Stimulated activated CD8-positive, alpha-beta memory T cell treated with anti-CD3 and anti-CD28 coated beads, Interleukin-2, amount 100 ng/mL, for 1 hour (primary cell): ENCODE results near the gene CACNB4.

Experiments used
- DNase-seq, 2 donors: peaks; one replicate each; pipeline ENCODE4 v3.0.0-alpha.2; 2020; ENCODE audit warnings: low read depth in 2 of 2

The CACNB4 gene

DNA sequence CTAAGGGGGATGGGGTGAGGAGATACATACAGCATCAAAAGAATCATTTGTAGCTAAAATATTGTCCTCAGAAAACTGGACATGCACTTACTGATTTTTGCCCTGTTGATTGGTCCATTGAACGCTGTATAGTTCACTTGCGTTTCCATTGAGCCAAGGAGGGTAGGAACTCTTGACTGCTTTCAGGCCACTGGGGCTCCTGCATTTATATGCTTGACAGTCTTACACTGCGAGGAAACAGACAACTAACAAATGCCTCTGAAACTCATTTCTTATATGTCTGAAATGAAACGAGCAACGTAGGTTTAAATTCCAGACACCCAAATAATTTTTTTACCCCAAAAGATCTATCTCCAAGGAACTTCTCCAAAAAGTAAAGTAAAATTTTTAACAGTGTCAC is 312.8 kb downstream of the CACNB4 start:
- DNase-seq = no peak

DNA sequence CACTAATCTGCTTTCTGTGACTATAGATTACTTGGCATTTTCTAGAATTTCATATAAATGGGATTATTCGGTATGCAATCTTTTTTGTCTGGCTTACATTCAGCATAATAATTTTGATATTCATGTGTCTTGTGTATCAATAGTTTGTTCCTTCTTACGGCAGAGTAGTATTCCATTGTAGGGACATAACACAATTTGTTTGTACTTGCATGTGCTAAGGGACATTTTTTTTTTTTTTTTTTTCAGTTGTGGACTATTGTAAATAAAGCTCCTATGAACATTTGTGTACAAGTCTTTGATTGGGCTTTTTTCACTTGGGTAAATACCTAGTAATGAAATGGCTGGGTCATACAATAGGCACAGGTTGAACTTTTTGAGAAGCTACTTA is 315.7 kb downstream of the CACNB4 start:
- no peak for DNase-seq
